Neutrophil (primary cell): ENCODE results near the gene YES1.
"Not testable (repeated sequence)": the region's sequence is repeated elsewhere in the genome, so short reads cannot be mapped to it uniquely, and the experiment has no call there.

Experiments used
- H3K27ac ChIP-seq: fragments of 200-600 bp; sonication (generic); 2 replicates; pipeline ENCODE4 v1.5.1; 2016; ENCODE audit warnings: mild to moderate bottlenecking, moderate library complexity
- H3K27me3 ChIP-seq: fragments of 200-600 bp; sonication (generic); 2 replicates; pipeline ENCODE4 v1.6.0; 2016; ENCODE audit warnings: mild to moderate bottlenecking
- H3K36me3 ChIP-seq: fragments of 200-600 bp; sonication (generic); 2 replicates; pipeline ENCODE4 v1.5.1; 2017
- H3K4me1 ChIP-seq, 2 experiments: fragments of 200-600 bp in 1 of 2; sonication (generic) in 1 of 2; 1 replicate in 1 of 2; 2 replicates in 1 of 2; pipeline versions ENCODE4 v1.5.1 to v1.6.1; 2013 to 2016; ENCODE audit warnings: low read depth in 1 of 2, low read length in 1 of 2, mild to moderate bottlenecking in 1 of 2, moderate library complexity in 1 of 2; ENCODE audit not compliant: control insufficient read depth in 1 of 2, insufficient read depth in 1 of 2
- H3K4me3 ChIP-seq, 2 experiments: fragments of 200-600 bp in 1 of 2; sonication (generic) in 1 of 2; 1 replicate in 1 of 2; 2 replicates in 1 of 2; pipeline ENCODE4 v1.5.1; 2013 to 2016; ENCODE audit warnings: low read depth in 1 of 2, low read length in 1 of 2, mild to moderate bottlenecking in 1 of 2, moderate library complexity in 1 of 2
- H3K9me3 ChIP-seq: fragments of 200-600 bp; sonication (generic); 2 replicates; pipeline ENCODE4 v1.5.1; 2016
- CTCF ChIP-seq: fragments of 200-600 bp; sonication (generic); IDR thresholded peaks from 2 replicates; pipeline ENCODE4 v1.5.1; 2016; ENCODE audit warnings: antibody characterized with exemption

Gene YES1

GRCh38 chr18:685438-685837 is 126.6 kb downstream of the YES1 start:
- no peaks in the 10 kb centered on the region for H3K27me3 ChIP-seq
- peaks cover 16% of the 10 kb centered on the region for H3K36me3 ChIP-seq
- no peak overlapping the region for H3K4me3 ChIP-seq
- TF ChIP-seq CTCF, result no peak
- H3K4me1 ChIP-seq, result peaks cover 3 to 11% of the 10 kb centered on the region in 2 experiments
- no peaks in the 10 kb centered on the region for H3K9me3 ChIP-seq
- no peak overlapping the region for H3K27ac ChIP-seq

GRCh38 chr18:683531-683930 is 128.5 kb downstream of the YES1 start:
- Histone ChIP-seq H3K4me3 (no peak overlapping the region), H3K4me1 (peaks cover 3 to 4% of the 10 kb centered on the region in 2 experiments), H3K27me3 (no peaks in the 10 kb centered on the region), H3K9me3 (no peaks in the 10 kb centered on the region), H3K27ac (no peak overlapping the region), H3K36me3 (peaks cover 30% of the 10 kb centered on the region)
- no peak for TF ChIP-seq CTCF

- Histone ChIP-seq H3K36me3 (peaks cover 36% of the 10 kb centered on the region), H3K4me3 (no peak overlapping the region), H3K9me3 (no peaks in the 10 kb centered on the region), H3K27me3 (no peaks in the 10 kb centered on the region), H3K27ac (no peak overlapping the region), H3K4me1 (no peaks in the 10 kb centered on the region)
- TF ChIP-seq CTCF, result no peak
Observed at GRCh38 chr18:682833-683232, 129.2 kb downstream of the YES1 start.

GRCh38 chr18:682416-682815 is 129.6 kb downstream of the YES1 start:
- H3K36me3 ChIP-seq, result peaks cover 41% of the 10 kb centered on the region
- H3K4me1 ChIP-seq, H3K27me3 ChIP-seq, H3K27ac ChIP-seq, H3K9me3 ChIP-seq, H3K4me3 ChIP-seq: not testable (repeated sequence)

- peaks cover 45% of the 10 kb centered on the region for H3K36me3 ChIP-seq
- no peaks in the 10 kb centered on the region for H3K27me3 ChIP-seq
- H3K9me3 ChIP-seq, result no peaks in the 10 kb centered on the region
- no peak overlapping the region for H3K27ac ChIP-seq
- no peak overlapping the region for H3K4me3 ChIP-seq
- TF ChIP-seq CTCF, result no peak
- no peaks in the 10 kb centered on the region for H3K4me1 ChIP-seq
Observed at GRCh38 chr18:681985-682384, 130.1 kb downstream of the YES1 start.

GRCh38 chr18:680392-680791 is 131.7 kb downstream of the YES1 start:
- Histone ChIP-seq H3K4me3 (no peak overlapping the region), H3K27me3 (no peaks in the 10 kb centered on the region), H3K27ac (no peak overlapping the region), H3K36me3 (peaks cover 54% of the 10 kb centered on the region), H3K9me3 (no peaks in the 10 kb centered on the region), H3K4me1 (no peaks in the 10 kb centered on the region)
- TF ChIP-seq CTCF, result no peak
